Measurements from ENCODE around the gene CSNK1A1.

DNA sequence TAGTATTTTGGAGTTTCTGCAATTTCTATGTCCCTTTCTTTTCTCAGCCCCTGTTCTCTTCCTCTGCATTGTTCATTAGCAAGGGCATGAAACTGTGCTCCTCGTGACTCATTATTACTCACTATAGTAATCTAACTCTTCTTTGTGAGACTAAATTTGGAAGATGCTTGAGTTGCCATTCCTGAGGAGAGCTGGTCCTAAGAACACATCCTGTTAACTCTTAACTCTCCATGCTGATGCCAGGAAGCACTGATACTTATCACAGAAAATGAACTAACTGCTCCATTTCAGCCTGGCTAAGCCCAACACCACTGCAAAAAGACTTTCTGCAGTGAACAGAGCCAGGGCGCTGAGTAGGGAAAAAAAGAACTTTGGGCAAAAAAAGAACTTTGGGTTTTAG, 10.6 kb upstream of the CSNK1A1 start:
- peak; percentile 86 for TF ChIP-seq POLR2AphosphoS5 (IDR thresholded peaks at IDR 0.05)
- TF ChIP-seq, protein P1, sequence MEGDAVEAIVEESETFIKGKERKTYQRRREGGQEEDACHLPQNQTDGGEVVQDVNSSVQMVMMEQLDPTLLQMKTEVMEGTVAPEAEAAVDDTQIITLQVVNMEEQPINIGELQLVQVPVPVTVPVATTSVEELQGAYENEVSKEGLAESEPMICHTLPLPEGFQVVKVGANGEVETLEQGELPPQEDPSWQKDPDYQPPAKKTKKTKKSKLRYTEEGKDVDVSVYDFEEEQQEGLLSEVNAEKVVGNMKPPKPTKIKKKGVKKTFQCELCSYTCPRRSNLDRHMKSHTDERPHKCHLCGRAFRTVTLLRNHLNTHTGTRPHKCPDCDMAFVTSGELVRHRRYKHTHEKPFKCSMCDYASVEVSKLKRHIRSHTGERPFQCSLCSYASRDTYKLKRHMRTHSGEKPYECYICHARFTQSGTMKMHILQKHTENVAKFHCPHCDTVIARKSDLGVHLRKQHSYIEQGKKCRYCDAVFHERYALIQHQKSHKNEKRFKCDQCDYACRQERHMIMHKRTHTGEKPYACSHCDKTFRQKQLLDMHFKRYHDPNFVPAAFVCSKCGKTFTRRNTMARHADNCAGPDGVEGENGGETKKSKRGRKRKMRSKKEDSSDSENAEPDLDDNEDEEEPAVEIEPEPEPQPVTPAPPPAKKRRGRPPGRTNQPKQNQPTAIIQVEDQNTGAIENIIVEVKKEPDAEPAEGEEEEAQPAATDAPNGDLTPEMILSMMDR (IDR thresholded peaks at IDR 0.05), result peak in 1 of 4 experiments; percentile 7
- TF ChIP-seq POLR2A (IDR thresholded peaks at IDR 0.05), result no peak

All from gastroesophageal sphincter (tissue), 3 donors.